ENCODE data around the gene REG3A. TPM values are rescaled to one million over a fixed set of nuclear protein-coding genes. Genes with fewer than 3 reads are reported as not detected.

REG3A gene
- total RNA-seq, 6 experiments from 2014 or later, result not detected

GRCh38 chr2:79162132-79162531 lies 2.6 kb upstream of the REG3A start:
- no peak for DNase-seq
- H3K27me3 Mint-ChIP-seq (ENCODE audit: insufficient read depth), result no peaks in the 10 kb centered on the region; the same call in none of the 2 replicates
- H3K9me3 Mint-ChIP-seq, result peaks cover 56% of the 10 kb centered on the region
- no peaks in the 10 kb centered on the region for H3K4me1 Mint-ChIP-seq (ENCODE audit: low read depth)
- H3K4me3 Mint-ChIP-seq, result no peak overlapping the region
- TF ChIP-seq, protein P1, sequence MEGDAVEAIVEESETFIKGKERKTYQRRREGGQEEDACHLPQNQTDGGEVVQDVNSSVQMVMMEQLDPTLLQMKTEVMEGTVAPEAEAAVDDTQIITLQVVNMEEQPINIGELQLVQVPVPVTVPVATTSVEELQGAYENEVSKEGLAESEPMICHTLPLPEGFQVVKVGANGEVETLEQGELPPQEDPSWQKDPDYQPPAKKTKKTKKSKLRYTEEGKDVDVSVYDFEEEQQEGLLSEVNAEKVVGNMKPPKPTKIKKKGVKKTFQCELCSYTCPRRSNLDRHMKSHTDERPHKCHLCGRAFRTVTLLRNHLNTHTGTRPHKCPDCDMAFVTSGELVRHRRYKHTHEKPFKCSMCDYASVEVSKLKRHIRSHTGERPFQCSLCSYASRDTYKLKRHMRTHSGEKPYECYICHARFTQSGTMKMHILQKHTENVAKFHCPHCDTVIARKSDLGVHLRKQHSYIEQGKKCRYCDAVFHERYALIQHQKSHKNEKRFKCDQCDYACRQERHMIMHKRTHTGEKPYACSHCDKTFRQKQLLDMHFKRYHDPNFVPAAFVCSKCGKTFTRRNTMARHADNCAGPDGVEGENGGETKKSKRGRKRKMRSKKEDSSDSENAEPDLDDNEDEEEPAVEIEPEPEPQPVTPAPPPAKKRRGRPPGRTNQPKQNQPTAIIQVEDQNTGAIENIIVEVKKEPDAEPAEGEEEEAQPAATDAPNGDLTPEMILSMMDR (IDR thresholded peaks at IDR 0.05), result no peak
- H3K36me3 Mint-ChIP-seq (ENCODE audit: low read depth), result no peaks in the 10 kb centered on the region
- no peak overlapping the region for H3K27ac Mint-ChIP-seq

DNA sequence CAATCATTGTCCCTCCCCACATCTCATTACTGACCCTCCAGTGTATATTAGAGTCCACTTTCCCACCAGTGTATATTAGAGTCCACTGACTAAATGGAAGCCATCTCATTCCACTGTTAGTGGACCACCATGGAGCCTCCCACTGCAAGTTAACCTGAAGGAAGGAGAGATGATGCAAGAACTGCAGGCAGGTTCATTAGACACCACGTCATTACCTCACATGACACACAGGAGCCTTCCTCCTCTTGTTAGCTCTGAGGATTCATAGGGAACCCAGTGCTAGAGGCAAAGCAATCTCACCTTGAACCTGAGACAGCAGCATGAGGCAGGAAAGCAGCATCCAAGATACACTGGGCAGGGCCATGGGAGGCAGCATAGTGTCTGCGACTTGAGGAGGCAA lies 523 bp downstream of the REG3A start:
- Mint-ChIP-seq H3K27ac (no peak overlapping the region), H3K4me1 (ENCODE audit: low read depth) (no peaks in the 10 kb centered on the region), H3K9me3 (peaks cover 56% of the 10 kb centered on the region), H3K27me3 (ENCODE audit: insufficient read depth) (no peaks in the 10 kb centered on the region; the same call in 1 of the 2 replicates), H3K36me3 (ENCODE audit: low read depth) (peaks cover 5% of the 10 kb centered on the region; the same call in 1 of the 2 replicates), H3K4me3 (no peak overlapping the region)
- TF ChIP-seq, protein P1 (IDR thresholded peaks at IDR 0.05), result no peak
- DNase-seq, result no peak

DNA sequence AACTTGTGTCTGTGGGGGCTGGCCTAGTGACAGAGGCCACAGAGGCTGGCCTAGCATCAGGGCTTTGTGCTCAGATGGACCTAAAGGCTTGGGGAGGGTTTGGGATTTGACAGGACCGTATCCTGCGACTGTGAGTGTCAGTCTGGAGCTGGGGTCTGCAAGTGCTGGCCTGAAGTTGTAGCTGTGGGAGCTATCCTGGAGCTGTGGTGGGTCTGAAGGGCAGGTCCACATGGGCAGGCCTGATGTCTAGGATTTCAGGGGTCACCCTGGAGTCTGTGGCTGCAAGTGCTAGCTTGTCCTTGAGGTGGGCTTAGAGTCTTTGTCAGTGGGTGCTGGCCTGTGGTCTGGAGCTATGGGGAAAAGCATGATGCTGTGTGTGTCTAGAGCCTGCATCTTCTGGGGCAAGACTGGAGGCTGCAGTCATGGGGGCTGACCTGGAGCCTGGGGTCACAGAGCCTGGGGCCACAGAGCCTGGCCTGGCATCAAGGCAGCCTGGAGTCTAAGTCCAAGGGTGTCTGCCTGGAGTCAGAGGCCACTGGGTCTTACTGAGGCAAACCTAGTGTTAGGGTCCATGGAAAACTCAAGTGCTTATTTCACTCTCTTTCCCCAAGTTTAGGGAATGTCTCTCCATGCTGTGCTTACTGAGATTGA lies 3.6 kb downstream of the REG3A start:
- no peaks in the 10 kb centered on the region for H3K4me1 Mint-ChIP-seq (ENCODE audit: low read depth)
- no peaks in the 10 kb centered on the region; the same call in 1 of the 2 replicates for H3K27me3 Mint-ChIP-seq (ENCODE audit: insufficient read depth)
- H3K27ac Mint-ChIP-seq, result no peak overlapping the region
- peaks cover 5% of the 10 kb centered on the region; the same call in 1 of the 2 replicates for H3K36me3 Mint-ChIP-seq (ENCODE audit: low read depth)
- TF ChIP-seq, protein P1 (IDR thresholded peaks at IDR 0.05), result no peak
- DNase-seq, result no peak
- H3K9me3 Mint-ChIP-seq, result peaks cover 53% of the 10 kb centered on the region
- no peak overlapping the region for H3K4me3 Mint-ChIP-seq

GRCh38 chr2:79139423-79139822 lies 20.1 kb downstream of the REG3A start:
- no peak overlapping the region for H3K27ac Mint-ChIP-seq
- no peak for DNase-seq
- TF ChIP-seq, protein P1 (IDR thresholded peaks at IDR 0.05), result no peak
- H3K36me3 Mint-ChIP-seq (ENCODE audit: low read depth), result no peaks in the 10 kb centered on the region
- peaks cover 33% of the 10 kb centered on the region for H3K9me3 Mint-ChIP-seq
- no peaks in the 10 kb centered on the region; the same call in 1 of the 2 replicates for H3K27me3 Mint-ChIP-seq (ENCODE audit: insufficient read depth)
- no peaks in the 10 kb centered on the region for H3K4me1 Mint-ChIP-seq (ENCODE audit: low read depth)
- no peak overlapping the region for H3K4me3 Mint-ChIP-seq

DNA sequence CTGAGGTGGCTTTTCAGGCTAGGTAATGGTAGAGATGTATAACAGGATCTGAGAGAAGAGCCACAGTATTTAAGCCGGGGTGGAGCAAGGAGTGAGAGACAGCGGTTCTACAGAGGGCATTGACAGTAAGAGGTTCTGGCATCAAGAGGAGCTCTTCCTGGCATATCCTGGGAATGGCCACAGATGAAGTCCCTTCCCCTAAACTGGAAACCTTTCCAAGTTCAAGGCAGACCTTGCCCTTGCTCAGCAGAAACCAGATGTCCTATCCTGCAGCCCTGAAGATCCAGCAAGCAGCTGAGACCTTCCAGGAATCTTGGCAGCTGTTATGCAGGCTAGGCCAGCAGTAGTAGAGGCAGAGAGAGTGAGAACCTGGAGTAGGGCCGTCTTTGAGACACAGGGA lies 21.2 kb downstream of the REG3A start:
- Mint-ChIP-seq H3K27ac (no peak overlapping the region), H3K4me1 (ENCODE audit: low read depth) (no peaks in the 10 kb centered on the region), H3K27me3 (ENCODE audit: insufficient read depth) (no peaks in the 10 kb centered on the region; the same call in 1 of the 2 replicates), H3K4me3 (no peak overlapping the region), H3K9me3 (peaks cover 33% of the 10 kb centered on the region), H3K36me3 (ENCODE audit: low read depth) (no peaks in the 10 kb centered on the region)
- DNase-seq, result no peak
- TF ChIP-seq, protein P1 (IDR thresholded peaks at IDR 0.05), result no peak

Data from HFFc6 (cell line).